BE2C (cell line): ENCODE results near the gene NOTCH1.
"Not testable (repeated sequence)": the region's sequence is repeated elsewhere in the genome, so short reads cannot be mapped to it uniquely, and the experiment has no call there.

ENCODE experiments used
- DNase-seq: peaks from one replicate; pipeline ENCODE4 v3.0.0-alpha.2; 2020
- H3K27me3 ChIP-seq: fragments of 250-450 bp; sonication (Bioruptor Pico); 2 replicates; pipeline ENCODE4 v1.5.1; 2020; ENCODE audit warnings: mild to moderate bottlenecking
- H3K36me3 ChIP-seq: fragments of 250-450 bp; sonication (Bioruptor Pico); 2 replicates; pipeline ENCODE4 v1.5.1; 2020; ENCODE audit warnings: mild to moderate bottlenecking
- H3K4me1 ChIP-seq: fragments of 250-450 bp; sonication (Bioruptor Pico); 2 replicates; pipeline ENCODE4 v1.5.1; 2020
- H3K4me3 ChIP-seq: 2 replicates; pipeline ENCODE4 v1.5.1; 2011; ENCODE audit warnings: low read depth, low read length
- H3K9me3 ChIP-seq: fragments of 250-450 bp; sonication (Bioruptor Pico); 2 replicates; pipeline ENCODE4 v1.5.1; 2020
- TF ChIP-seq, protein P1 (sequence below): IDR thresholded peaks from 2 replicates; pipeline ENCODE4 v1.5.1; 2012; ENCODE audit warnings: mild to moderate bottlenecking, low read depth, low read length

Gene NOTCH1

DNA sequence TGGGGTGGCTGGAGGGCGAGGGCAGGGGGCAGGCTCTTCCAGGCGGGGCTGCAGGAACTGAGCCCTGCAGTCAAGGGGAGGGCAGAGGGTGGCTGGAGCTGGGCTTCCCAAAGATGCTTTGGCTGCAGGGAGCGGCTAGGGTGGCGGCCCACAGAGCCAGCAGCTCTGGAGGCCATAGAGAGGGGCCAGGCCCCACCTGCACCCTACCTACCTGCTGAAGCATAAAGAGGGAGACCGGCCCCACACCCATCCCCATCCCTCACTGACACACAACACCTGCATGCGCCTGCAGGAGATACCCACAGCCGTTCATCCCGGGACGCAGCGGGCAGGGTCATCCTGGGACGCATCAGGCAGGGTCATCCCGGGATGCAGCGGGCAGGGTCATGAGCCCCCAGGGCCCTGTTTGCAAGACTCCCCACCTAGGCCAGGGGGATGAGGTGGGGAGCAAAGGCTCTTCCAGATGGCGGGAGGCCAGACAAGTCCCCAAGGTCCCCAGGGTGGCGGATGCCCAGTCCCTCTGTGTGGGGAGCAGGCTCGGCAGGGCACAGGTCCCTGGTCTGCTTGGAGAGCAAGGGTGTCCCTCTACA, 39.8 kb upstream of the NOTCH1 start:
- no peak overlapping the region for H3K4me3 ChIP-seq
- TF ChIP-seq, protein P1, sequence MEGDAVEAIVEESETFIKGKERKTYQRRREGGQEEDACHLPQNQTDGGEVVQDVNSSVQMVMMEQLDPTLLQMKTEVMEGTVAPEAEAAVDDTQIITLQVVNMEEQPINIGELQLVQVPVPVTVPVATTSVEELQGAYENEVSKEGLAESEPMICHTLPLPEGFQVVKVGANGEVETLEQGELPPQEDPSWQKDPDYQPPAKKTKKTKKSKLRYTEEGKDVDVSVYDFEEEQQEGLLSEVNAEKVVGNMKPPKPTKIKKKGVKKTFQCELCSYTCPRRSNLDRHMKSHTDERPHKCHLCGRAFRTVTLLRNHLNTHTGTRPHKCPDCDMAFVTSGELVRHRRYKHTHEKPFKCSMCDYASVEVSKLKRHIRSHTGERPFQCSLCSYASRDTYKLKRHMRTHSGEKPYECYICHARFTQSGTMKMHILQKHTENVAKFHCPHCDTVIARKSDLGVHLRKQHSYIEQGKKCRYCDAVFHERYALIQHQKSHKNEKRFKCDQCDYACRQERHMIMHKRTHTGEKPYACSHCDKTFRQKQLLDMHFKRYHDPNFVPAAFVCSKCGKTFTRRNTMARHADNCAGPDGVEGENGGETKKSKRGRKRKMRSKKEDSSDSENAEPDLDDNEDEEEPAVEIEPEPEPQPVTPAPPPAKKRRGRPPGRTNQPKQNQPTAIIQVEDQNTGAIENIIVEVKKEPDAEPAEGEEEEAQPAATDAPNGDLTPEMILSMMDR, result no peak
- H3K27me3 ChIP-seq, result no peaks in the 10 kb centered on the region
- H3K4me1 ChIP-seq, result peaks cover 3% of the 10 kb centered on the region; the same call in 1 of the 2 replicates
- no peaks in the 10 kb centered on the region for H3K36me3 ChIP-seq
- no peak for DNase-seq
- no peaks in the 10 kb centered on the region for H3K9me3 ChIP-seq

DNA sequence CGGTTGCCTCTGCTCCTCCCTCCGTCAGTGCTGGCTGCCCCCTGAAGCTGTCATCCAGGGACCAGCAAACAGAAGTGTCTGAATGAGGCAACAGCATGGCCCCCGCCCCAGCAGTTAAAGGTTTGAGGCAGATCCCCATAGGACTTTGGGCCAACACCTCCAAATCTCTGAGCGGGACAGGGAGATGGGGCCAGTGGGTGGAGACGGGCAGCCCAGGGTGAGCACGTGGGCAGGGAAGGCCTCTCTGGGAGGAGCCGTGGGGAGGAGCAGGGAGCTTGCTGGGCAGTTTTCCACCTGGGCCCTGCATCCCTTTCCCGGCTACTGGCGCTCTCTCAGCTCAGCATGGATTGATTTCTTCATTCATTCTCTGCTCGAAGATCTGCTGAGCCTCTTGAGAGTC, 39.1 kb upstream of the NOTCH1 start:
- H3K4me3 ChIP-seq, result no peak overlapping the region
- peaks cover 3% of the 10 kb centered on the region; the same call in 1 of the 2 replicates for H3K4me1 ChIP-seq
- TF ChIP-seq, protein P1, result no peak

GRCh38 chr9:136584401-136584932, 38.6 kb upstream of the NOTCH1 start:
- H3K27me3 ChIP-seq, result no peaks in the 10 kb centered on the region
- H3K4me1 ChIP-seq, result peaks cover 3% of the 10 kb centered on the region; the same call in 1 of the 2 replicates
- H3K9me3 ChIP-seq, result no peaks in the 10 kb centered on the region
- TF ChIP-seq, protein P1, result no peak
- no peak overlapping the region for H3K4me3 ChIP-seq
- no peak for DNase-seq
- H3K36me3 ChIP-seq, result no peaks in the 10 kb centered on the region

More for the DNA sequence above, 39.1 kb upstream of the NOTCH1 start:
- Histone ChIP-seq H3K36me3 (no peaks in the 10 kb centered on the region), H3K27me3 (no peaks in the 10 kb centered on the region), H3K9me3 (no peaks in the 10 kb centered on the region)
- no peak for DNase-seq

- no peaks in the 10 kb centered on the region for H3K27me3 ChIP-seq
- no peak for DNase-seq
- H3K36me3 ChIP-seq, result no peaks in the 10 kb centered on the region
- TF ChIP-seq, protein P1, result no peak
- no peak overlapping the region for H3K4me3 ChIP-seq
- H3K9me3 ChIP-seq, result no peaks in the 10 kb centered on the region
- peaks cover 3% of the 10 kb centered on the region; the same call in 1 of the 2 replicates for H3K4me1 ChIP-seq
These were observed 37.3 kb upstream of the NOTCH1 start for GRCh38 chr9:136582977-136583735.

- no peaks in the 10 kb centered on the region for H3K27me3 ChIP-seq
- H3K36me3 ChIP-seq, result no peaks in the 10 kb centered on the region
- H3K9me3 ChIP-seq, result no peaks in the 10 kb centered on the region
- no peak overlapping the region for H3K4me3 ChIP-seq
- H3K4me1 ChIP-seq, result no peaks in the 10 kb centered on the region
- TF ChIP-seq, protein P1, result no peak
- DNase-seq, result no peak
These were observed 36.0 kb upstream of the NOTCH1 start for GRCh38 chr9:136581614-136582447.

- not testable (repeated sequence) for H3K27me3 ChIP-seq, H3K36me3 ChIP-seq, H3K9me3 ChIP-seq, H3K4me3 ChIP-seq, H3K4me1 ChIP-seq, DNase-seq
These were observed 33.9 kb upstream of the NOTCH1 start for GRCh38 chr9:136579650-136580219.
